Epithelial cell of esophagus (primary cell): ENCODE data around the gene DCLK1.

Source experiments
- DNase-seq: peaks from one replicate; pipeline ENCODE4 v3.0.0; 2010; ENCODE audit warnings: low read depth
- H3K4me3 ChIP-seq: 2 replicates; pipeline ENCODE4 v1.5.1; 2011; ENCODE audit warnings: mild to moderate bottlenecking, low read length, control low read depth
- CTCF ChIP-seq: IDR thresholded peaks from 2 replicates; pipeline ENCODE4 v1.5.1; 2011; ENCODE audit warnings: low read depth, mild to moderate bottlenecking, low read length, control low read depth, inconsistent platforms; ENCODE audit not compliant: insufficient read depth; ENCODE audit errors: missing control alignments

The DCLK1 gene

GRCh38 chr13:35797991-35798390 lies 333.2 kb downstream of the DCLK1 start:
- no peak for TF ChIP-seq CTCF

GRCh38 chr13:35797244-35797643 lies 333.9 kb downstream of the DCLK1 start:
- TF ChIP-seq CTCF, result no peak
- no peak for DNase-seq

More at GRCh38 chr13:35797991-35798390, 333.2 kb downstream of the DCLK1 start:
- no peak overlapping the region for H3K4me3 ChIP-seq
- no peak for DNase-seq

GRCh38 chr13:35796623-35797022 lies 334.6 kb downstream of the DCLK1 start:
- no peak for DNase-seq
- no peak overlapping the region for H3K4me3 ChIP-seq
- TF ChIP-seq CTCF, result no peak

More at GRCh38 chr13:35797244-35797643, 333.9 kb downstream of the DCLK1 start:
- H3K4me3 ChIP-seq, result no peak overlapping the region

GRCh38 chr13:35794734-35795389 lies 336.3 kb downstream of the DCLK1 start:
- no peak for TF ChIP-seq CTCF
- no peak for DNase-seq
- no peak overlapping the region for H3K4me3 ChIP-seq

- no peak for TF ChIP-seq CTCF
- H3K4me3 ChIP-seq, result no peak overlapping the region
- DNase-seq, result no peak
Observed at GRCh38 chr13:35793823-35794222, 337.4 kb downstream of the DCLK1 start.

GRCh38 chr13:35792911-35793310 lies 338.3 kb downstream of the DCLK1 start:
- no peak overlapping the region for H3K4me3 ChIP-seq
- no peak for DNase-seq
- TF ChIP-seq CTCF, result no peak

GRCh38 chr13:35792021-35792420 lies 339.2 kb downstream of the DCLK1 start:
- H3K4me3 ChIP-seq, result no peak overlapping the region
- TF ChIP-seq CTCF, result no peak

More at GRCh38 chr13:35792021-35792420, 339.2 kb downstream of the DCLK1 start:
- DNase-seq, result no peak
